Cardiac muscle cell (in vitro differentiated cells and primary cell): Measurements from ENCODE around the gene GTF3A. TPM values are rescaled to one million over a fixed set of nuclear protein-coding genes. Genes with fewer than 3 reads are reported as not detected.
A peak's percentile ranks its signal among the peaks of the same experiment; 100 is the strongest.

ENCODE experiments used
- DNase-seq, 2 donors: peaks; one replicate each; pipeline versions ENCODE4 v3.0.0 to v3.0.0-alpha.2; 2010 to 2017; ENCODE audit warnings: low read depth in 1 of 2, low spot score in 1 of 2
- H3K27ac ChIP-seq: fragments of 200-600 bp; sonication (generic); 2 replicates; pipeline ENCODE4 v1.5.1; 2016
- H3K27me3 ChIP-seq: fragments of 200-600 bp; sonication (generic); 2 replicates; pipeline ENCODE4 v1.6.0; 2016; ENCODE audit warnings: control low read depth
- H3K36me3 ChIP-seq: fragments of 200-600 bp; sonication (generic); 2 replicates; pipeline ENCODE4 v1.5.1; 2016; ENCODE audit warnings: control low read depth
- H3K4me1 ChIP-seq: fragments of 200-600 bp; sonication (generic); 2 replicates; pipeline ENCODE4 v1.8.1; 2017; ENCODE audit warnings: low read depth, mild to moderate bottlenecking, mixed run types
- H3K4me3 ChIP-seq: fragments of 200-600 bp; sonication (generic); 2 replicates; pipeline ENCODE4 v1.5.1; 2016; ENCODE audit warnings: mild to moderate bottlenecking
- H3K9me3 ChIP-seq: fragments of 200-600 bp; sonication (generic); 2 replicates; pipeline ENCODE4 v1.5.1; 2017; ENCODE audit warnings: low read depth, mild to moderate bottlenecking, control low read depth
- CTCF ChIP-seq: IDR thresholded peaks from 2 replicates; pipeline ENCODE4 v1.5.1; 2012; ENCODE audit warnings: low read depth, mild to moderate bottlenecking, low read length
- polyA plus RNA-seq: library from polyadenylated mRNA; unstranded; fragments of >200 nt; fragmentation: Nextera tagmentation; extraction: Ambion mirVana; gene quantifications from 2 replicates; pipeline ENCODE4 v1.2.1, GENCODE V29; 2016
- total RNA-seq: library from RNA; depleted of rRNA; stranded (reverse); fragments of >200 nt; gene quantifications from 2 replicates; pipeline ENCODE4 v1.2.3, GENCODE V29; 2016

Gene GTF3A
- total and polyA plus RNA-seq, 2 experiments from 2014 or later, result 56.9 to 140 TPM

- peaks cover 4% of the 10 kb centered on the region for H3K4me1 ChIP-seq
- no peak for TF ChIP-seq CTCF
- no peak overlapping the region for H3K4me3 ChIP-seq
- H3K27me3 ChIP-seq, result peaks cover 6% of the 10 kb centered on the region
- DNase-seq, result no peak
- no peaks in the 10 kb centered on the region for H3K9me3 ChIP-seq
- no peaks in the 10 kb centered on the region for H3K36me3 ChIP-seq
- no peak overlapping the region for H3K27ac ChIP-seq
Measured at GRCh38 chr13:27419328-27419727, 5.1 kb upstream of the GTF3A start.

GRCh38 chr13:27421101-27421871 lies 3.1 kb upstream of the GTF3A start:
- H3K4me1 ChIP-seq, result peaks cover 17% of the 10 kb centered on the region
- TF ChIP-seq CTCF, result no peak
- H3K27ac ChIP-seq, result no peak overlapping the region
- no peaks in the 10 kb centered on the region for H3K27me3 ChIP-seq
- no peak overlapping the region for H3K4me3 ChIP-seq
- H3K9me3 ChIP-seq, result no peaks in the 10 kb centered on the region
- no peaks in the 10 kb centered on the region for H3K36me3 ChIP-seq
- DNase-seq, result no peak

- Histone ChIP-seq H3K27me3 (no peaks in the 10 kb centered on the region), H3K27ac (no peak overlapping the region), H3K36me3 (no peaks in the 10 kb centered on the region), H3K4me3 (no peak overlapping the region), H3K4me1 (peaks cover 17% of the 10 kb centered on the region), H3K9me3 (no peaks in the 10 kb centered on the region)
- TF ChIP-seq CTCF, result no peak
- no peak for DNase-seq
Measured at GRCh38 chr13:27423333-27423732, 1.1 kb upstream of the GTF3A start.

- no peaks in the 10 kb centered on the region for H3K9me3 ChIP-seq
- no peaks in the 10 kb centered on the region for H3K27me3 ChIP-seq
- no peak for TF ChIP-seq CTCF
- H3K27ac ChIP-seq, result no peak overlapping the region
- peak overlapping the region; percentile 63 for H3K4me3 ChIP-seq
- peaks cover 17% of the 10 kb centered on the region for H3K4me1 ChIP-seq
- DNase-seq, result peak in 1 of 2 donors; percentile 9
- peaks cover 12% of the 10 kb centered on the region for H3K36me3 ChIP-seq
Measured at GRCh38 chr13:27425158-27425917, 919 bp downstream of the GTF3A start.

GRCh38 chr13:27425918-27426630 lies 1.7 kb downstream of the GTF3A start:
- no peaks in the 10 kb centered on the region for H3K27me3 ChIP-seq
- no peaks in the 10 kb centered on the region for H3K9me3 ChIP-seq
- DNase-seq, result peak; percentile 43 to 81
- peaks cover 17% of the 10 kb centered on the region for H3K4me1 ChIP-seq
- no peak overlapping the region for H3K4me3 ChIP-seq
- no peak overlapping the region for H3K27ac ChIP-seq
- H3K36me3 ChIP-seq, result peaks cover 18% of the 10 kb centered on the region
- TF ChIP-seq CTCF, result peak; percentile 62
